ENCODE measurements around the gene HACL1.
A peak's percentile ranks its signal among the peaks of the same experiment; 100 is the strongest.

The HACL1 gene

GRCh38 chr3:15601399-15602145 is at the start of gene HACL1, which contains the start of gene BTD:
TSS of gene HACL1 (minus strand) at chr3:15601569. CDS start at chr3:15601463, 106 bp downstream.
TSS of gene BTD (plus strand) at chr3:15601745. CDS start at chr3:15635440, 33,695 bp downstream.
- H3K27ac ChIP-seq, result peak within 1 kb of the TSS; percentile 93

GRCh38 chr3:15649858-15650257 is 48.5 kb upstream of the HACL1 start:
- TF ChIP-seq ZFX (IDR thresholded peaks at IDR 0.05; ENCODE audit: borderline replicate concordance) (no peak), CTCF (IDR thresholded peaks at IDR 0.05) (no peak)
- H3K27ac ChIP-seq, result no peak overlapping the region

More at GRCh38 chr3:15601399-15602145, at the start of gene HACL1, which contains the start of gene BTD:
- no peak for TF ChIP-seq ZFX (IDR thresholded peaks at IDR 0.05; ENCODE audit: borderline replicate concordance)
- TF ChIP-seq CTCF (IDR thresholded peaks at IDR 0.05), result peak; percentile 33

- no peak for TF ChIP-seq ZFX (IDR thresholded peaks at IDR 0.05; ENCODE audit: borderline replicate concordance)
- no peak for TF ChIP-seq CTCF (IDR thresholded peaks at IDR 0.05)
- no peak overlapping the region for H3K27ac ChIP-seq
Measured at GRCh38 chr3:15649341-15649740, 48.0 kb upstream of the HACL1 start.

- H3K27ac ChIP-seq, result no peak overlapping the region
Measured at GRCh38 chr3:15647611-15648167, 46.3 kb upstream of the HACL1 start.

GRCh38 chr3:15646851-15647511 is 45.6 kb upstream of the HACL1 start:
- TF ChIP-seq CTCF (IDR thresholded peaks at IDR 0.05) (no peak), ZFX (IDR thresholded peaks at IDR 0.05; ENCODE audit: borderline replicate concordance) (no peak)
- H3K27ac ChIP-seq, result no peak overlapping the region

More at GRCh38 chr3:15647611-15648167, 46.3 kb upstream of the HACL1 start:
- TF ChIP-seq ZFX (IDR thresholded peaks at IDR 0.05; ENCODE audit: borderline replicate concordance), result no peak
- no peak for TF ChIP-seq CTCF (IDR thresholded peaks at IDR 0.05)

- TF ChIP-seq ZFX (IDR thresholded peaks at IDR 0.05; ENCODE audit: borderline replicate concordance) (no peak), CTCF (IDR thresholded peaks at IDR 0.05) (no peak)
- no peak overlapping the region for H3K27ac ChIP-seq
Measured at GRCh38 chr3:15645740-15646501, 44.6 kb upstream of the HACL1 start.

Data from 22Rv1 (cell line).